SK-N-MC (cell line): Measurements from ENCODE around the gene RNU6-8.

Experiments used
- DNase-seq: peaks from one replicate; pipeline ENCODE4 v3.0.0-alpha.2; 2011; ENCODE audit warnings: low read depth, low spot score
- H3K27ac ChIP-seq: fragments of 200-600 bp; sonication (generic); 2 replicates; pipeline ENCODE4 v1.5.1; 2016; ENCODE audit warnings: mixed run types
- H3K36me3 ChIP-seq: fragments of 200-600 bp; sonication (generic); 2 replicates; pipeline ENCODE4 v1.6.1; 2017; ENCODE audit warnings: antibody characterized with exemption, low read length, mixed read lengths; ENCODE audit not compliant: insufficient read depth
- H3K4me3 ChIP-seq: fragments of 200-600 bp; sonication (generic); 2 replicates; pipeline ENCODE4 v1.5.1; 2016
- H3K9ac ChIP-seq: fragments of 200-600 bp; sonication (generic); 2 replicates; pipeline ENCODE4 v1.8.0; 2017; ENCODE audit warnings: mixed run types, mixed read lengths; ENCODE audit not compliant: insufficient read length
- H3K9me3 ChIP-seq: fragments of 200-600 bp; sonication (generic); 2 replicates; pipeline ENCODE4 v1.6.1; 2017; ENCODE audit warnings: low read depth, mild to moderate bottlenecking, antibody characterized with exemption, low read length, moderate library complexity, mixed read lengths
- EZH2 ChIP-seq: fragments of 200-600 bp; sonication (generic); IDR thresholded peaks from one replicate; pipeline ENCODE4 v1.6.1; 2017; ENCODE audit warnings: antibody characterized with exemption
- FOXP2 ChIP-seq: optimal IDR thresholded peaks from 2 replicates; pipeline ENCODE3; 2011; ENCODE audit warnings: mild to moderate bottlenecking, moderate library complexity; ENCODE audit not compliant: insufficient read depth; ENCODE audit errors: extremely low read length, control extremely low read depth
- POLR2AphosphoS5 ChIP-seq: IDR thresholded peaks from 2 replicates; pipeline ENCODE4 v1.6.1; 2012; ENCODE audit warnings: mild to moderate bottlenecking, low read depth, low read length, borderline replicate concordance

The RNU6-8 gene

DNA sequence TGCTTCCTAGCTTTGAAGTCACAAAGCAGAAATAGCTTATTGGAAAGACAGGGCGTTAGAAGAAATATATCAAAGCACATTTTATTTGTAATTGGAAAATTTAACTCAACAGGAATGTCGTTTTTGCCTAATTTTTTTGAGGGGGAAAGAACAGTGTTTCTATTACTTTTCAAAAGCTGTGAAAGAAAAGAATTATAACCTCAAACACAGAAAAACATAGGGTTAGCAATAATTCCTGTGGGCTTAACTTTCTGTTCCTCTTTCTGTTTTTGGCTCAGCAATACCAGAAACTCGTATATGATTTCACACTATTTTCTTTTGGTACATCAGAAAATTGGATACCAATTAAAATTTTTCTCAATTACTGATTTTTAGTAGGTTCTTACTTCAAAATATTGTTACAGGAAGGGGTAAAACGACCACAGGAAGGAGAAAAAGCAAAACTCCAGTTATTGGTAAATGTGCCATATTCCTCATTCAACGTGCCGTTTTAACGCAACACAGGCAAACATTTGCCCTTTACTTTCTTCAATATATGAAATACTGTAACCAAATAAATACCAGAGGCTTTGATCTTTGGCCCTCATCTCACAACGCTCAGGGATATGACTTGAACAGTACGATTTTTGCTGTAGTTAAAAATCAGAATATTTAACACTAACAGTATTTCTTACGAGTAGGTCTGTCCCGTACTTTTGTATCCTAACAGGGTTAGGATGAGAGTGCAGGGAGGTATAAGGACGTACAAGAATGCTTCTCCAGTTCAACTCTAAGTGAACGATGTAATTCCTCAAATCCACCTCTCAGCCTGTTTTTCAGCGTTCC is 2.5 kb downstream of the RNU6-8 start:
- Histone ChIP-seq H3K36me3 (no peaks in the 10 kb centered on the region), H3K27ac (no peak overlapping the region), H3K4me3 (peak overlapping the region; percentile 91), H3K9me3 (no peaks in the 10 kb centered on the region), H3K9ac (peak overlapping the region; percentile 93)
- TF ChIP-seq EZH2, result no peak
- no peak for TF ChIP-seq POLR2AphosphoS5
- no peak for TF ChIP-seq FOXP2
- no peak for DNase-seq

GRCh38 chr14:32197919-32198318 is 5.2 kb downstream of the RNU6-8 start:
- H3K9me3 ChIP-seq, result no peaks in the 10 kb centered on the region
- DNase-seq, result no peak
- H3K9ac ChIP-seq, result no peak overlapping the region
- no peak overlapping the region for H3K4me3 ChIP-seq
- no peak overlapping the region for H3K27ac ChIP-seq
- TF ChIP-seq POLR2AphosphoS5, result no peak
- TF ChIP-seq FOXP2, result no peak
- no peak for TF ChIP-seq EZH2
- H3K36me3 ChIP-seq, result no peaks in the 10 kb centered on the region

DNA sequence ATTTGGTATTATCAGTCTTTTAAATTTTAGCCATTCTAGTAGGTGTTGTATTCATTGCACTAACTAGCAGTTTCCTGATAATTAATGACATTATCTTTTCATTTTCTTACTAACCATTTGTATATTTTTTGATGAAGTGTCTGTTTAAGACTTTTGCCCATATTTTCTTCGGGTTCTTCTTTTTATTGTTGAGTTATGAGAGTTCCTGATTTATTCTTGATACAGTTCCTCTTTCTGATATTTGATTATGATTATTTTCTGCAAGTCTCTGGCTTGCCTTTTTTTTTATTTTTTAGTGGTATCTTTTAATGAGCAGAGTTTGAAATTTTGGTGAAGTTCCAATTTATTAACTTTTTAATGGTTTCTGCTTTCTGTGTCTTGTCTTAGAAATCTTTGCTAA is 7.4 kb downstream of the RNU6-8 start:
- Histone ChIP-seq H3K9me3 (no peaks in the 10 kb centered on the region), H3K27ac (no peak overlapping the region), H3K36me3 (no peaks in the 10 kb centered on the region), H3K9ac (no peak overlapping the region), H3K4me3 (no peak overlapping the region)
- no peak for TF ChIP-seq FOXP2
- TF ChIP-seq EZH2, result no peak
- TF ChIP-seq POLR2AphosphoS5, result no peak
- no peak for DNase-seq

DNA sequence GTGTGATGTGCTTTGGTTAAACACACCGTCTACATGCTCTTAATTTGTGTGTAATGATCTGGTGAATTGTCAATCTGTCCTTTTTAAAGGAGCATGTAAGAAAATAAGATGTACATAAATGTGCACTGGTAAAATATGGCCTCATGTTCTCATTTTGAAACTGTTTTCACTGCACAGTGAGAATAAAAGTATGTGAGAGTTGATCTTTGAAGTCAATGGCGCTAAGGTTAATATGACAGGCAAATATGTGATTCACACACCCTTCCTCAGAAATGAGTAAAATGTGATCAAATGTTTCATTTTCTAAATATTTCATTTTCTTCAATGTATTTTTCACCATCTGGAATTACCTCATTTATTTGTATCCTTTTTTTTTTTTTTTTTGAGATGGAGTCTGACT is 9.5 kb downstream of the RNU6-8 start:
- DNase-seq, result no peak
- TF ChIP-seq EZH2, result no peak
- Histone ChIP-seq H3K9ac (no peak overlapping the region), H3K27ac (no peak overlapping the region), H3K9me3 (no peaks in the 10 kb centered on the region), H3K36me3 (no peaks in the 10 kb centered on the region), H3K4me3 (no peak overlapping the region)

- DNase-seq, result no peak
- Histone ChIP-seq H3K4me3 (no peak overlapping the region), H3K9ac (no peak overlapping the region), H3K27ac (no peak overlapping the region), H3K9me3 (no peaks in the 10 kb centered on the region), H3K36me3 (no peaks in the 10 kb centered on the region)
- no peak for TF ChIP-seq EZH2
- no peak for TF ChIP-seq FOXP2
- no peak for TF ChIP-seq POLR2AphosphoS5
These were observed 10.2 kb downstream of the RNU6-8 start for GRCh38 chr14:32192712-32193373.

DNA sequence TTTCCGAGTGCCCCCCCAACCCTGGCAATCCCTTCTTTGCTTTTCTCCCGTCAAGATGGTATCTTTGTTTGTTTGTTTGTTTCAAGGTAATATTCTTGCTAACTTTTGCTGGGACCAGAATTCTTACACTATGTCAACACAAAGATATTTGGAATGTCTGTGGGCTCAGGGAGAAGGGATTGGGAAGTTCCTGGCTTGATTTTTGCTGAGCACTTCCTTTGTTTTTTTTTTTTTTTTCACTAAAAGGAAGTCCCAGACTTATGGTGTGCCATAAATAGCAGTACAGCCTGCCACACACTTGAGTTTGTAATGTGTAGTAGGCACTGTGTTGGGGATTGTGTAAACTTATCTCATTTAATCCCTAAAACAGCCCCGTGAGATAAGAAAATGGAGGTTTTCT is 12.4 kb downstream of the RNU6-8 start:
- H3K9me3 ChIP-seq, result no peaks in the 10 kb centered on the region

GRCh38 chr14:32189811-32190210 is 13.3 kb downstream of the RNU6-8 start:
- Histone ChIP-seq H3K9ac (no peak overlapping the region), H3K36me3 (no peaks in the 10 kb centered on the region), H3K9me3 (no peaks in the 10 kb centered on the region), H3K4me3 (no peak overlapping the region), H3K27ac (no peak overlapping the region)
- DNase-seq, result no peak
- TF ChIP-seq FOXP2 (no peak), POLR2AphosphoS5 (no peak), EZH2 (no peak)

More for the DNA sequence above, 12.4 kb downstream of the RNU6-8 start:
- H3K36me3 ChIP-seq, result no peaks in the 10 kb centered on the region
- H3K4me3 ChIP-seq, result no peak overlapping the region
- DNase-seq, result no peak
- no peak for TF ChIP-seq POLR2AphosphoS5
- no peak for TF ChIP-seq FOXP2
- TF ChIP-seq EZH2, result no peak
- H3K9ac ChIP-seq, result no peak overlapping the region
- H3K27ac ChIP-seq, result no peak overlapping the region

DNA sequence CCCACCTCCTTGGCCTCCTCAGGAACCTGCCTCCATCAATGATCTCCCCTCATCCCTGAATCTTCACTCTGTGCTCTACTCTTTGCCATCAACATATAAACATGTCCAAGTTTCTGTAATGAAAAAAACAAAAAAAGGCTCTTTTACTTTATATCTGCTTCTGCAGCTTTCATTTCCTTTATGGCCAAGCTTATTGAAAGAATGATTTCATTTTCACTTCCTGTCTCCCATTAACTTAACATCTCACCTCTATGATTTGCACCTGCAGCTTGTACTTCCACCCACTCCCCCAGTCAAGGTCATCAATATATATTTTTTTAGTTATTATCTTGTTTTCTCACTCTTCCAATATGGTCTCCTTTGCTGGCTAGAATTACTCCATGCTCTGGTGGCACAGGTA is 16.8 kb downstream of the RNU6-8 start:
- no peak for TF ChIP-seq EZH2
- TF ChIP-seq FOXP2, result no peak
- TF ChIP-seq POLR2AphosphoS5, result no peak

GRCh38 chr14:32185097-32185496 is 18.0 kb downstream of the RNU6-8 start:
- TF ChIP-seq POLR2AphosphoS5 (no peak), EZH2 (no peak), FOXP2 (no peak)
- Histone ChIP-seq H3K4me3 (no peak overlapping the region), H3K36me3 (no peaks in the 10 kb centered on the region), H3K9ac (no peak overlapping the region), H3K9me3 (no peaks in the 10 kb centered on the region), H3K27ac (no peak overlapping the region)
- no peak for DNase-seq

More for the DNA sequence above, 16.8 kb downstream of the RNU6-8 start:
- Histone ChIP-seq H3K27ac (no peak overlapping the region), H3K9ac (no peak overlapping the region), H3K9me3 (no peaks in the 10 kb centered on the region), H3K4me3 (no peak overlapping the region), H3K36me3 (no peaks in the 10 kb centered on the region)
- DNase-seq, result no peak
